GM12873 (cell line): ENCODE results near the gene ZNF800.

Experiments used
- CTCF ChIP-seq: IDR thresholded peaks from 2 replicates; pipeline ENCODE4 v1.5.1; 2012; ENCODE audit warnings: low read depth, mild to moderate bottlenecking, moderate library complexity, low read length, control low read depth; ENCODE audit not compliant: insufficient read depth; ENCODE audit errors: missing control alignments

The ZNF800 gene

GRCh38 chr7:127375631-127376030, 16.9 kb downstream of the ZNF800 start:
- no peak for TF ChIP-seq CTCF

- no peak for TF ChIP-seq CTCF
These were observed 24.8 kb downstream of the ZNF800 start for GRCh38 chr7:127367679-127368078.

GRCh38 chr7:127366680-127367079, 25.8 kb downstream of the ZNF800 start:
- no peak for TF ChIP-seq CTCF

- TF ChIP-seq CTCF: no peak
These were observed 26.6 kb downstream of the ZNF800 start for GRCh38 chr7:127365957-127366315.

- no peak for TF ChIP-seq CTCF
These were observed 27.1 kb downstream of the ZNF800 start for GRCh38 chr7:127365164-127365956.

GRCh38 chr7:127362364-127363027, 30.0 kb downstream of the ZNF800 start:
- no peak for TF ChIP-seq CTCF

GRCh38 chr7:127361736-127362135, 30.8 kb downstream of the ZNF800 start:
- TF ChIP-seq CTCF: no peak
